ENCODE measurements around the gene B4GALNT4.
"Not testable (repeated sequence)": the region's sequence is repeated elsewhere in the genome, so short reads cannot be mapped to it uniquely, and the experiment has no call there.

Gene B4GALNT4

GRCh38 chr11:359181-359714, 10.1 kb upstream of the B4GALNT4 start:
- Histone ChIP-seq H3K4me1 (ENCODE audit: control insufficient read depth in 5 of 5, insufficient read depth in 5 of 5, low read length in 5 of 5) (peaks cover 3 to 11% (median 9%) of the 10 kb centered on the region in 5 donors), H3K4me3 (ENCODE audit: low read depth in 1 of 5, low read length in 5 of 5) (no peak overlapping the region), H3K9ac (ENCODE audit: low read length in 5 of 5) (no peak overlapping the region), H3K9me3 (ENCODE audit: control insufficient read depth in 5 of 5, low read length in 5 of 5) (peaks cover 2 to 8% (median 4%) of the 10 kb centered on the region in 5 donors), H3K36me3 (ENCODE audit: control insufficient read depth in 5 of 5, insufficient read depth in 5 of 5, low read length in 5 of 5) (no peaks in the 10 kb centered on the region), H3K27ac (ENCODE audit: low read depth, low read length) (no peak overlapping the region), H3K27me3 (ENCODE audit: control insufficient read depth in 5 of 5, insufficient read depth in 4 of 5, low read length in 5 of 5) (peaks cover 0 to 22% (median 13%) of the 10 kb centered on the region in 5 donors)

GRCh38 chr11:360326-361280, 8.7 kb upstream of the B4GALNT4 start:
- H3K27me3 ChIP-seq (ENCODE audit: control insufficient read depth in 5 of 5, insufficient read depth in 4 of 5, low read length in 5 of 5) = peaks cover 5 to 33% (median 24%) of the 10 kb centered on the region in 5 donors
- H3K4me3 ChIP-seq (ENCODE audit: low read depth in 1 of 5, low read length in 5 of 5) = no peak overlapping the region
- H3K9me3 ChIP-seq (ENCODE audit: control insufficient read depth in 5 of 5, low read length in 5 of 5) = peaks cover 2 to 8% (median 4%) of the 10 kb centered on the region in 5 donors
- H3K4me1 ChIP-seq (ENCODE audit: control insufficient read depth in 5 of 5, insufficient read depth in 5 of 5, low read length in 5 of 5) = peaks cover 0 to 3% (median 2%) of the 10 kb centered on the region in 5 donors
- H3K36me3 ChIP-seq (ENCODE audit: control insufficient read depth in 5 of 5, insufficient read depth in 5 of 5, low read length in 5 of 5) = no peaks in the 10 kb centered on the region
- no peak overlapping the region for H3K9ac ChIP-seq (ENCODE audit: low read length in 5 of 5)
- H3K27ac ChIP-seq (ENCODE audit: low read depth, low read length) = no peak overlapping the region

GRCh38 chr11:362642-363442, 6.5 kb upstream of the B4GALNT4 start:
- no peak overlapping the region for H3K4me3 ChIP-seq (ENCODE audit: low read depth in 1 of 5, low read length in 5 of 5)
- H3K27me3 ChIP-seq (ENCODE audit: control insufficient read depth in 5 of 5, insufficient read depth in 4 of 5, low read length in 5 of 5) = peaks cover 19 to 48% (median 34%) of the 10 kb centered on the region in 5 donors
- H3K9ac ChIP-seq (ENCODE audit: low read length in 5 of 5) = no peak overlapping the region
- H3K9me3 ChIP-seq (ENCODE audit: control insufficient read depth in 5 of 5, low read length in 5 of 5) = peaks cover 2 to 8% (median 4%) of the 10 kb centered on the region in 5 donors
- no peaks in the 10 kb centered on the region for H3K4me1 ChIP-seq (ENCODE audit: control insufficient read depth in 5 of 5, insufficient read depth in 5 of 5, low read length in 5 of 5)
- H3K27ac ChIP-seq (ENCODE audit: low read depth, low read length) = no peak overlapping the region
- no peaks in the 10 kb centered on the region for H3K36me3 ChIP-seq (ENCODE audit: control insufficient read depth in 5 of 5, insufficient read depth in 5 of 5, low read length in 5 of 5)

- H3K4me3 ChIP-seq (ENCODE audit: low read depth in 1 of 5, low read length in 5 of 5); H3K9me3 ChIP-seq (ENCODE audit: control insufficient read depth in 5 of 5, low read length in 5 of 5); H3K9ac ChIP-seq (ENCODE audit: low read length in 5 of 5); H3K27ac ChIP-seq (ENCODE audit: low read depth, low read length); H3K4me1 ChIP-seq (ENCODE audit: control insufficient read depth in 5 of 5, insufficient read depth in 5 of 5, low read length in 5 of 5); H3K36me3 ChIP-seq (ENCODE audit: control insufficient read depth in 5 of 5, insufficient read depth in 5 of 5, low read length in 5 of 5): not testable (repeated sequence)
- H3K27me3 ChIP-seq (ENCODE audit: control insufficient read depth in 5 of 5, insufficient read depth in 4 of 5, low read length in 5 of 5) = peaks cover 25 to 51% (median 40%) of the 10 kb centered on the region in 5 donors
Measured at GRCh38 chr11:363443-363805, 5.9 kb upstream of the B4GALNT4 start.

GRCh38 chr11:363948-364761, 5.1 kb upstream of the B4GALNT4 start:
- Histone ChIP-seq H3K9ac (ENCODE audit: low read length in 5 of 5) (no peak overlapping the region), H3K9me3 (ENCODE audit: control insufficient read depth in 5 of 5, low read length in 5 of 5) (peaks cover 2 to 8% (median 4%) of the 10 kb centered on the region in 5 donors), H3K27ac (ENCODE audit: low read depth, low read length) (no peak overlapping the region), H3K36me3 (ENCODE audit: control insufficient read depth in 5 of 5, insufficient read depth in 5 of 5, low read length in 5 of 5) (no peaks in the 10 kb centered on the region), H3K4me3 (ENCODE audit: low read depth in 1 of 5, low read length in 5 of 5) (no peak overlapping the region), H3K27me3 (ENCODE audit: control insufficient read depth in 5 of 5, insufficient read depth in 4 of 5, low read length in 5 of 5) (peaks cover 28 to 53% (median 43%) of the 10 kb centered on the region in 5 donors), H3K4me1 (ENCODE audit: control insufficient read depth in 5 of 5, insufficient read depth in 5 of 5, low read length in 5 of 5) (peaks cover 0 to 7% (median 6%) of the 10 kb centered on the region in 5 donors)

- Histone ChIP-seq H3K4me3 (ENCODE audit: low read depth in 1 of 5, low read length in 5 of 5) (no peak overlapping the region), H3K27me3 (ENCODE audit: control insufficient read depth in 5 of 5, insufficient read depth in 4 of 5, low read length in 5 of 5) (peaks cover 31 to 50% (median 43%) of the 10 kb centered on the region in 5 donors), H3K9ac (ENCODE audit: low read length in 5 of 5) (no peak overlapping the region), H3K36me3 (ENCODE audit: control insufficient read depth in 5 of 5, insufficient read depth in 5 of 5, low read length in 5 of 5) (no peaks in the 10 kb centered on the region), H3K27ac (ENCODE audit: low read depth, low read length) (no peak overlapping the region), H3K9me3 (ENCODE audit: control insufficient read depth in 5 of 5, low read length in 5 of 5) (peaks cover 2 to 8% (median 4%) of the 10 kb centered on the region in 5 donors), H3K4me1 (ENCODE audit: control insufficient read depth in 5 of 5, insufficient read depth in 5 of 5, low read length in 5 of 5) (peaks cover 0 to 7% (median 6%) of the 10 kb centered on the region in 5 donors)
Measured at GRCh38 chr11:364991-365725, 4.1 kb upstream of the B4GALNT4 start.

- peaks cover 0 to 7% (median 6%) of the 10 kb centered on the region in 5 donors for H3K4me1 ChIP-seq (ENCODE audit: control insufficient read depth in 5 of 5, insufficient read depth in 5 of 5, low read length in 5 of 5)
- no peaks in the 10 kb centered on the region for H3K36me3 ChIP-seq (ENCODE audit: control insufficient read depth in 5 of 5, insufficient read depth in 5 of 5, low read length in 5 of 5)
- H3K9ac ChIP-seq (ENCODE audit: low read length in 5 of 5) = no peak overlapping the region
- peaks cover 37 to 51% (median 49%) of the 10 kb centered on the region in 5 donors for H3K27me3 ChIP-seq (ENCODE audit: control insufficient read depth in 5 of 5, insufficient read depth in 4 of 5, low read length in 5 of 5)
- H3K4me3 ChIP-seq (ENCODE audit: low read depth in 1 of 5, low read length in 5 of 5) = no peak overlapping the region
- H3K9me3 ChIP-seq (ENCODE audit: control insufficient read depth in 5 of 5, low read length in 5 of 5) = peaks cover 2 to 4% (median 3%) of the 10 kb centered on the region in 5 donors
- no peak overlapping the region for H3K27ac ChIP-seq (ENCODE audit: low read depth, low read length)
Measured at GRCh38 chr11:365831-366230, 3.5 kb upstream of the B4GALNT4 start.

GRCh38 chr11:367956-368413, 1.3 kb upstream of the B4GALNT4 start:
- Histone ChIP-seq H3K4me3 (ENCODE audit: low read depth in 1 of 5, low read length in 5 of 5) (no peak overlapping the region), H3K27me3 (ENCODE audit: control insufficient read depth in 5 of 5, insufficient read depth in 4 of 5, low read length in 5 of 5) (peaks cover 38 to 65% (median 47%) of the 10 kb centered on the region in 5 donors), H3K27ac (ENCODE audit: low read depth, low read length) (no peak overlapping the region)

More at GRCh38 chr11:367956-368413, 1.3 kb upstream of the B4GALNT4 start:
- peaks cover 0 to 7% (median 6%) of the 10 kb centered on the region in 5 donors for H3K4me1 ChIP-seq (ENCODE audit: control insufficient read depth in 5 of 5, insufficient read depth in 5 of 5, low read length in 5 of 5)
- H3K36me3 ChIP-seq (ENCODE audit: control insufficient read depth in 5 of 5, insufficient read depth in 5 of 5, low read length in 5 of 5) = no peaks in the 10 kb centered on the region
- no peaks in the 10 kb centered on the region for H3K9me3 ChIP-seq (ENCODE audit: control insufficient read depth in 5 of 5, low read length in 5 of 5)
- H3K9ac ChIP-seq (ENCODE audit: low read length in 5 of 5) = no peak overlapping the region
